Esophagus squamous epithelium (tissue), 4 donors: ENCODE results near the gene MTTP.

Experiments
- POLR2A ChIP-seq, 4 donors: fragments of 450-650 bp; IDR thresholded peaks; one replicate each; pipeline ENCODE4 v1.6.1; 2017; ENCODE audit warnings: antibody characterized with exemption in 4 of 4, mild to moderate bottlenecking in 4 of 4, moderate library complexity in 3 of 4
- TF ChIP-seq, protein P1 (sequence below), 6 experiments: fragments of 450-650 bp in 4 of 6; fragments of 200-600 bp in 2 of 6; sonication (generic) in 2 of 6; IDR thresholded peaks; one replicate each; pipeline ENCODE4 v1.5.1; 2016 to 2019; ENCODE audit warnings: antibody characterized with exemption in 6 of 6, mild to moderate bottlenecking in 4 of 6, moderate library complexity in 4 of 6

GRCh38 chr4:99540277-99540939 is 34.2 kb upstream of the MTTP start:
- TF ChIP-seq POLR2A (IDR thresholded peaks at IDR 0.05), result no peak
- TF ChIP-seq, protein P1, sequence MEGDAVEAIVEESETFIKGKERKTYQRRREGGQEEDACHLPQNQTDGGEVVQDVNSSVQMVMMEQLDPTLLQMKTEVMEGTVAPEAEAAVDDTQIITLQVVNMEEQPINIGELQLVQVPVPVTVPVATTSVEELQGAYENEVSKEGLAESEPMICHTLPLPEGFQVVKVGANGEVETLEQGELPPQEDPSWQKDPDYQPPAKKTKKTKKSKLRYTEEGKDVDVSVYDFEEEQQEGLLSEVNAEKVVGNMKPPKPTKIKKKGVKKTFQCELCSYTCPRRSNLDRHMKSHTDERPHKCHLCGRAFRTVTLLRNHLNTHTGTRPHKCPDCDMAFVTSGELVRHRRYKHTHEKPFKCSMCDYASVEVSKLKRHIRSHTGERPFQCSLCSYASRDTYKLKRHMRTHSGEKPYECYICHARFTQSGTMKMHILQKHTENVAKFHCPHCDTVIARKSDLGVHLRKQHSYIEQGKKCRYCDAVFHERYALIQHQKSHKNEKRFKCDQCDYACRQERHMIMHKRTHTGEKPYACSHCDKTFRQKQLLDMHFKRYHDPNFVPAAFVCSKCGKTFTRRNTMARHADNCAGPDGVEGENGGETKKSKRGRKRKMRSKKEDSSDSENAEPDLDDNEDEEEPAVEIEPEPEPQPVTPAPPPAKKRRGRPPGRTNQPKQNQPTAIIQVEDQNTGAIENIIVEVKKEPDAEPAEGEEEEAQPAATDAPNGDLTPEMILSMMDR (IDR thresholded peaks at IDR 0.05), result no peak
